IMR-90 (cell line): ENCODE data around the gene PPM1F.

ENCODE experiments used
- CEBPB ChIP-seq: IDR thresholded peaks from 2 replicates; pipeline ENCODE4 v1.6.1; 2012; ENCODE audit warnings: low read depth, low read length, improper control_type of control experiment
- MAZ ChIP-seq: IDR thresholded peaks from 2 replicates; pipeline ENCODE4 v1.6.1; 2012; ENCODE audit warnings: low read depth, mild to moderate bottlenecking, low read length, improper control_type of control experiment, moderate library complexity, borderline replicate concordance
- MXI1 ChIP-seq: IDR thresholded peaks from 2 replicates; pipeline ENCODE4 v1.6.1; 2012; ENCODE audit warnings: low read depth, mild to moderate bottlenecking, low read length, moderate library complexity, borderline replicate concordance
- POLR2A ChIP-seq: IDR thresholded peaks from 2 replicates; pipeline ENCODE4 v1.6.1; 2012; ENCODE audit warnings: mild to moderate bottlenecking, low read depth, low read length
- RAD21 ChIP-seq: IDR thresholded peaks from 2 replicates; pipeline ENCODE4 v1.6.1; 2012; ENCODE audit warnings: low read length, improper control_type of control experiment
- RFX5 ChIP-seq: IDR thresholded peaks from 2 replicates; pipeline ENCODE4 v1.8.0; 2012; ENCODE audit warnings: low read depth, mild to moderate bottlenecking, low read length, moderate library complexity
- TF ChIP-seq, protein P1 (sequence below): conservative IDR thresholded peaks from 2 replicates; pipeline ENCODE4 v1.5.1; 2012; ENCODE audit warnings: mild to moderate bottlenecking, low read depth, low read length, improper control_type of control experiment
- TF ChIP-seq, protein P2 (sequence below): fragments of 150-350 bp; IDR thresholded peaks from 2 replicates; pipeline ENCODE4 v1.6.1; 2017; ENCODE audit warnings: mild to moderate bottlenecking, antibody characterized with exemption, low read length, low read depth

- TF ChIP-seq, protein P1, sequence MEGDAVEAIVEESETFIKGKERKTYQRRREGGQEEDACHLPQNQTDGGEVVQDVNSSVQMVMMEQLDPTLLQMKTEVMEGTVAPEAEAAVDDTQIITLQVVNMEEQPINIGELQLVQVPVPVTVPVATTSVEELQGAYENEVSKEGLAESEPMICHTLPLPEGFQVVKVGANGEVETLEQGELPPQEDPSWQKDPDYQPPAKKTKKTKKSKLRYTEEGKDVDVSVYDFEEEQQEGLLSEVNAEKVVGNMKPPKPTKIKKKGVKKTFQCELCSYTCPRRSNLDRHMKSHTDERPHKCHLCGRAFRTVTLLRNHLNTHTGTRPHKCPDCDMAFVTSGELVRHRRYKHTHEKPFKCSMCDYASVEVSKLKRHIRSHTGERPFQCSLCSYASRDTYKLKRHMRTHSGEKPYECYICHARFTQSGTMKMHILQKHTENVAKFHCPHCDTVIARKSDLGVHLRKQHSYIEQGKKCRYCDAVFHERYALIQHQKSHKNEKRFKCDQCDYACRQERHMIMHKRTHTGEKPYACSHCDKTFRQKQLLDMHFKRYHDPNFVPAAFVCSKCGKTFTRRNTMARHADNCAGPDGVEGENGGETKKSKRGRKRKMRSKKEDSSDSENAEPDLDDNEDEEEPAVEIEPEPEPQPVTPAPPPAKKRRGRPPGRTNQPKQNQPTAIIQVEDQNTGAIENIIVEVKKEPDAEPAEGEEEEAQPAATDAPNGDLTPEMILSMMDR, result no peak
- TF ChIP-seq MAZ, result no peak
- no peak for TF ChIP-seq POLR2A
- TF ChIP-seq RAD21, result no peak
- TF ChIP-seq CEBPB, result no peak
- TF ChIP-seq RFX5, result no peak
- no peak for TF ChIP-seq MXI1
- TF ChIP-seq, protein P2, sequence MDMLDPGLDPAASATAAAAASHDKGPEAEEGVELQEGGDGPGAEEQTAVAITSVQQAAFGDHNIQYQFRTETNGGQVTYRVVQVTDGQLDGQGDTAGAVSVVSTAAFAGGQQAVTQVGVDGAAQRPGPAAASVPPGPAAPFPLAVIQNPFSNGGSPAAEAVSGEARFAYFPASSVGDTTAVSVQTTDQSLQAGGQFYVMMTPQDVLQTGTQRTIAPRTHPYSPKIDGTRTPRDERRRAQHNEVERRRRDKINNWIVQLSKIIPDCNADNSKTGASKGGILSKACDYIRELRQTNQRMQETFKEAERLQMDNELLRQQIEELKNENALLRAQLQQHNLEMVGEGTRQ, result no peak
These were observed 34.0 kb downstream of the PPM1F start for GRCh38 chr22:21918466-21919185.
